ENCODE measurements around the gene PRICKLE1.

Gene PRICKLE1

GRCh38 chr12:42448841-42449240 lies 140.7 kb downstream of the PRICKLE1 start:
- DNase-seq (ENCODE audit: low spot score), result no peak

DNA sequence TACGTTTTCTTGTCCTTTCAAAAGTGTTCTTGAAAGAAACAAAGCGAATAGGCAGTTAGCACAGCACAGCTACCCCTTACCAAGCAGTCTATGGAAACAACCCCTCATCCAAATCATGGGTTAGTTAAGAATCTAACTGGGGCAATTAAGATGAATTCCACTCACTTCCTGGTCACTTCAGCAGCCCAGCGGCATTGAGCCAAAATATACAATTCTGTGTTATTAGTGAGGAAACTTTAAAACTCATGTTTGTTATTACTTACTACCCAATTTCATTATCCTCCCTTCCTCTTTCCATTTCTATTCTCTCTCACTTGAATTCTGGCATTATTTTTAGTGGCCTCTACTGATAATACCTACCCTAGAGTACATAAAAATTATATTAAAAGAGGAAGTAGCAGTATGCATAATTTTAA lies 142.2 kb downstream of the PRICKLE1 start:
- DNase-seq (ENCODE audit: low spot score), result no peak

GRCh38 chr12:42446761-42447160 lies 142.8 kb downstream of the PRICKLE1 start:
- peak; percentile 17 for DNase-seq (ENCODE audit: low spot score)

GRCh38 chr12:42445891-42446290 lies 143.7 kb downstream of the PRICKLE1 start:
- DNase-seq (ENCODE audit: low spot score), result no peak

GRCh38 chr12:42444192-42444943 lies 145.2 kb downstream of the PRICKLE1 start:
- no peak for DNase-seq (ENCODE audit: low spot score)

- no peak for DNase-seq (ENCODE audit: low spot score)
These were observed 146.7 kb downstream of the PRICKLE1 start for GRCh38 chr12:42442888-42443287.

DNA sequence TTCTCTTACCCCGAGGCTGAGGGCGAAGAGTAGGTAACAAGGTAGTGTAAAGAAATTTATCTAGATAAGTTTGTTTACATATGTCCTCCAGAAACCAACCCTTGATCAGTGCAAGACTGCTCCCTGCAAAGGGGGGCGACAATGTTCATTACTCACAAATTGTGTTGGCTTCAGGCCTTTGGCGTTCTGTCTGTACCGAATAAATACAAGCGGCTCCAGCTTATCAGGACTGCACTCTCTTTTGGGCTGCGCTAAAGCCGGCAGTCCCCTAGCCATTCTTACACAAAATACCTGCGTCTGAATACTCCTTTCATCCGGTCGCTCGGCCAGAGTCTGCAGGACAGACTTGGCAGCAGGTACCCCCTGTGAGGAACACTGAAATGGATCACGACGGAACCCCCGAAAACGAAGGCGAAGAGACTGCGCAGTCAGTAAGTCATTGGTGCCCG lies 147.2 kb downstream of the PRICKLE1 start:
- no peak for DNase-seq (ENCODE audit: low spot score)

GRCh38 chr12:42440608-42441007 lies 148.9 kb downstream of the PRICKLE1 start:
- DNase-seq (ENCODE audit: low spot score), result no peak

DNA sequence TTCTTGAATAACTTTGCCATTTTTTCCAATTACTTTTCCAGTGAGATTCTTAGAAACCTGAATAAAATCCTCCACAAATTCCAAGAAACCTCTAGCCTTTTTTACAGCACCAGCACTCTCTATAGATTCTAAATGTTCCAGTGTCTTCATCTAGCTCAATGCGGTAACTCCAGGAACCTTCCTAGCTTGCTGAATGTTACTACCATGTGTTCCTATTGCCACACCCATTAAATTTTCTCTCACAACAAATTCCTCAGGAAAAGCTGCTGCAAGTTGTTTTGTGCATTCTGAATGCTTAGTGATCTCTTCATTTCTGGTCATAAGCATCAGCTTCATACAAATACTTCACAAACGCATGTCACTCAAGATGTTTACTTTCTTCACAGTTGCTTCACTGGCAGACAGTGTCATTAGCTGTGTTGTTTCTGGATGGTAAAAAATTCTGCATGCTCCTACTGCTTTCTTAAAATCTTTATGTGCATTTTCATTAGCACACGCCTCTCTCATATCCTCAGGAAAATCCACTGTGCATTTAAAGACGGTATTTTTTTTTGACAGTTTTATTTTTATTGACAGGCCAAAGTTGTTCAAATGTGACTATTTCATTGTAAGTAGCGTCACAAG lies 156.9 kb downstream of the PRICKLE1 start:
- no peak for DNase-seq (ENCODE audit: low spot score)

- no peak for DNase-seq (ENCODE audit: low spot score)
These were observed 160.7 kb downstream of the PRICKLE1 start for GRCh38 chr12:42428850-42429249.

DNA sequence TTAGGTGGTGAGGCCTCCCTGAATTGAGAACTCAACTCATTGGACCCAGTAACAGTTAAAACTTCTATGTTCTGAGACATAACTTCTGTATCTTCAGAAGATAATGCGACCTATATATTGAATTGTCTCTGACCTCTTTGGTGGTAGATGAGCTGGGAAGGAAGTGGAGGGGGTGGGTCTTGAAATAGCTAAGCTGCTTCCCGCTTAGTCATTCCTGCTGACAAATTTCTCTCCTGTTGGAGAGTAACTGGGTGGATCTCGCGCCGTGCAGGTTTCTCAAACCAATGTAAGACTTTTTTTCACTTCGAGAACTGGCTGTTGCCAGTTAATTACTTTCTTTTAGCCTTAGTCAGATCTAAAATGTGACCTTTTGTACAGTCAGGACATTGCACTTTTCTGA lies 162.8 kb downstream of the PRICKLE1 start:
- DNase-seq (ENCODE audit: low spot score), result peak; percentile 21

GRCh38 chr12:42422785-42423184 lies 166.8 kb downstream of the PRICKLE1 start:
- DNase-seq (ENCODE audit: low spot score), result no peak

- DNase-seq (ENCODE audit: low spot score), result no peak
These were observed 167.4 kb downstream of the PRICKLE1 start for GRCh38 chr12:42421844-42422779.

DNA sequence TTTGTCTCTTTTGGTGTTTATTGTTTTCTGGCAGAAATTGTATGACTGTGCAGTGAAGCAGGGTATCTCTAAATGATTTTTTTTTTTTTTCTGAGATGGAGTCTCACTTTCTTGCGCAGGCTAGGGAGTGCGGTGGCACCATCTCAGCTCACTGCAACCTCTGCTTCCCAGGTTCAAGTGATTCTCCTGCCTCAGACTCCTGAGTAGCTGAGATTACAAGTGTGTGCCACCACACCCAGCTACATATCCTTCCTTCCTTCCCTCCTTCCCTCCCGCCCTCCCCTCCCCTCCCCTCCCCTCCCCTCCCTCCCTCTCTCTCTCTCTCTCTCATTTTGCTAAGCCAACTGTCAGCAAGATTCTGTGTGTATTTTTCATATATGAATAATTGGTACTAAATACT lies 169.2 kb downstream of the PRICKLE1 start:
- no peak for DNase-seq (ENCODE audit: low spot score)

DNA sequence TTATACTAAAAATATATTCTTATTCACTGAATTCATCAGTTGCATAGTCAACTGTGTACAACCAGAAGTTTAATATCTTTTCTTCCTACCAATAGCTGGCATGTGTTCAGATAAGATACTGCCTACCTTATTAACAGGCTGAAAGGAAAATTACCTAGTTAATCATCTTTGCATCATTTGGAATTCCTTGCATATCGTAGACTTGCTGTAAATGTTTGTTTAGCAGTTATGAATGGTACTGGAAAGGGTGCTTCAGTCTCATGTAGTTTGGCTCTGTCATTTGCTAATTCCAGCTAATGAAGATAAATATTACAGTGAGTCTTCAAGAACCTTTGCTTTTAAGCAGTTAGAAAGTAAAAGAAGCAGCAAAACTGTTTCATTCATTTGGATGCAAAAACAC lies 179.2 kb downstream of the PRICKLE1 start:
- DNase-seq (ENCODE audit: low spot score), result no peak

- DNase-seq (ENCODE audit: low spot score), result no peak
These were observed 180.1 kb downstream of the PRICKLE1 start for GRCh38 chr12:42409471-42409870.

DNA sequence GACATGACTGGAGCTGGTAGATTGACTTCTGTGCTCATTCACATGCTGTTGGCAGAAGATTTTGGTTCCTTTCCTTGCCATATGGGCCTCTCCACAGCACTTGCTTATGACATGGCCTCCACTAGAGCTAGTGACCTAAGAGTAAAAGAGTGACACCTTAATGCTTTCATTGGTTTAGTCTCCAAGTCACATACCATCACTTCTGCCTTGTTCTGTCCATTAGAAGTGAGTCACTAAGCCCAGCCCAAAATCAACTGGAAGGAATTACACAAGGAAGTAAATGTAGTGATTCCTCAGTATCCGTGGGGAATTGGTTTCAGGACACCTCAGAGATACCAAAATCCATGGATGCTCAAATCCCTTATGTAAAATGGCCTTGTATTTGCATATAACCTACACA lies 182.2 kb downstream of the PRICKLE1 start:
- no peak for DNase-seq (ENCODE audit: low spot score)

All from iPS-NIHi11 (cell line).